Activated B cell treated with CpG ODN at 0.5 μM for 24 hours (primary cell): ENCODE data around the gene TIAM1. TPM values are rescaled to one million over a fixed set of nuclear protein-coding genes. Genes with fewer than 3 reads are reported as not detected.

Source experiments
- ATAC-seq: fragments of 200-7000 bp; cut with Tn5 transposase; one replicate; pipeline ENCODE4 v1.10.0; 2021; ENCODE audit warnings: low read depth, mild to moderate bottlenecking, moderate library complexity
- CTCF ChIA-PET: fragments of 350-600 bp; sonication (Branson Sonifier 250); formaldehyde crosslinking; loops from one replicate; lab custom pipeline; 2021; ENCODE audit warnings: antibody characterized with exemption; lab: Charles Lee
- POLR2A ChIA-PET: fragments of 350-600 bp; sonication (Branson Sonifier 250); formaldehyde crosslinking; loops from one replicate; lab custom pipeline; 2021; ENCODE audit warnings: antibody characterized with exemption; lab: Charles Lee
- DNase-seq: peaks from one replicate; pipeline ENCODE4 v3.0.0; 2022
- H3K27ac Mint-ChIP-seq: one replicate; pipeline ENCODE4 v1.8.0; 2020; ENCODE audit warnings: mixed read lengths
- H3K27me3 Mint-ChIP-seq: one replicate; pipeline ENCODE4 v1.8.0; 2021; ENCODE audit warnings: mixed read lengths
- H3K36me3 Mint-ChIP-seq: one replicate; pipeline ENCODE4 v1.8.0; 2021; ENCODE audit warnings: low read depth, mixed read lengths
- H3K4me1 Mint-ChIP-seq: one replicate; pipeline ENCODE4 v1.8.0; 2021; ENCODE audit warnings: mixed read lengths
- H3K4me3 Mint-ChIP-seq: one replicate; pipeline ENCODE4 v1.8.0; 2020; ENCODE audit warnings: mild to moderate bottlenecking, mixed read lengths
- H3K9me3 Mint-ChIP-seq: one replicate; pipeline ENCODE4 v1.8.0; 2020; ENCODE audit warnings: mixed read lengths
- intact Hi-C: fragments of 100-400 bp; cut with micrococcal nuclease; formaldehyde crosslinking; loops from one replicate; pipeline ENCODE4 v1.15.1; 2024
- total RNA-seq: library from RNA; stranded (reverse); gene quantifications from 2 replicates; pipeline ENCODE4 v1.2.3, GENCODE V29; 2022
- TF ChIP-seq, protein P1 (sequence below): fragments of 200-600 bp; IDR thresholded peaks from one replicate; pipeline ENCODE4 v1.8.0; 2022; ENCODE audit warnings: antibody characterized with exemption, mild to moderate bottlenecking

Gene TIAM1
- total RNA-seq, 1 donor from 2014 or later, result 0.84 TPM

- POLR2A ChIA-PET, result no interaction called here
- CTCF ChIA-PET, result no interaction called here
- TF ChIP-seq, protein P1, sequence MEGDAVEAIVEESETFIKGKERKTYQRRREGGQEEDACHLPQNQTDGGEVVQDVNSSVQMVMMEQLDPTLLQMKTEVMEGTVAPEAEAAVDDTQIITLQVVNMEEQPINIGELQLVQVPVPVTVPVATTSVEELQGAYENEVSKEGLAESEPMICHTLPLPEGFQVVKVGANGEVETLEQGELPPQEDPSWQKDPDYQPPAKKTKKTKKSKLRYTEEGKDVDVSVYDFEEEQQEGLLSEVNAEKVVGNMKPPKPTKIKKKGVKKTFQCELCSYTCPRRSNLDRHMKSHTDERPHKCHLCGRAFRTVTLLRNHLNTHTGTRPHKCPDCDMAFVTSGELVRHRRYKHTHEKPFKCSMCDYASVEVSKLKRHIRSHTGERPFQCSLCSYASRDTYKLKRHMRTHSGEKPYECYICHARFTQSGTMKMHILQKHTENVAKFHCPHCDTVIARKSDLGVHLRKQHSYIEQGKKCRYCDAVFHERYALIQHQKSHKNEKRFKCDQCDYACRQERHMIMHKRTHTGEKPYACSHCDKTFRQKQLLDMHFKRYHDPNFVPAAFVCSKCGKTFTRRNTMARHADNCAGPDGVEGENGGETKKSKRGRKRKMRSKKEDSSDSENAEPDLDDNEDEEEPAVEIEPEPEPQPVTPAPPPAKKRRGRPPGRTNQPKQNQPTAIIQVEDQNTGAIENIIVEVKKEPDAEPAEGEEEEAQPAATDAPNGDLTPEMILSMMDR, result no peak
- peaks cover 14% of the 10 kb centered on the region for H3K27me3 Mint-ChIP-seq
- H3K4me3 Mint-ChIP-seq, result no peak overlapping the region
- peaks cover 4% of the 10 kb centered on the region for H3K4me1 Mint-ChIP-seq
- intact Hi-C loops, result no loop called here
- H3K9me3 Mint-ChIP-seq, result no peaks in the 10 kb centered on the region
- no peak for DNase-seq
- no peak overlapping the region for H3K27ac Mint-ChIP-seq
- ATAC-seq, result no peak
- H3K36me3 Mint-ChIP-seq, result no peaks in the 10 kb centered on the region
Measured at GRCh38 chr21:31262728-31263127, 81.3 kb downstream of the TIAM1 start.

DNA sequence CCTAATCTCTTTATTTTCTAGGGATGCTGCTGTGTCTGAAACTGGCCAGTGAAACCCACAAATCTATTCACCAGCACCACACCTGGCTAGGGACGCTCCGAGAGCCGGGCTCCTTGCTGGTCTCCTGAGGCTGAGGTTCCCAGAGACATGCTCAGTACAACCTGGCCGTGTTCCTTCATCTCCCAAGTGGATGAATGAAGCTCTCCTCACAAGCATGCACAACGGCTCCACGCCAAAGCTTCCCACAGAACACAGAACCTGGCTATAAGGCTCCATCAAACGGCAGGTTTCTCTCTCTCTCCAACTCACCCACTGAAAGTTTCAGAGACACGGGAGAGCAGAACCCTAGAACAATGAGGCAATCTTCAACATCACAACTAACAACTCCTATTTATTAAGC, 82.3 kb downstream of the TIAM1 start:
- no peaks in the 10 kb centered on the region for H3K36me3 Mint-ChIP-seq
- H3K9me3 Mint-ChIP-seq, result no peaks in the 10 kb centered on the region
- TF ChIP-seq, protein P1, result no peak
- no peak overlapping the region for H3K4me3 Mint-ChIP-seq
- H3K27ac Mint-ChIP-seq, result no peak overlapping the region
- peaks cover 14% of the 10 kb centered on the region for H3K27me3 Mint-ChIP-seq
- peaks cover 4% of the 10 kb centered on the region for H3K4me1 Mint-ChIP-seq
- ChIA-PET CTCF (no interaction called here), POLR2A (no interaction called here)
- intact Hi-C loops, result no loop called here
- no peak for DNase-seq
- no peak for ATAC-seq

GRCh38 chr21:31260790-31261189, 83.3 kb downstream of the TIAM1 start:
- TF ChIP-seq, protein P1, result no peak

GRCh38 chr21:31258073-31258472, 86.0 kb downstream of the TIAM1 start:
- TF ChIP-seq, protein P1, result no peak
- ATAC-seq (no peak), DNase-seq (no peak)
- Mint-ChIP-seq H3K9me3 (no peaks in the 10 kb centered on the region), H3K4me3 (no peak overlapping the region), H3K36me3 (no peaks in the 10 kb centered on the region), H3K27me3 (peaks cover 3% of the 10 kb centered on the region), H3K4me1 (no peaks in the 10 kb centered on the region), H3K27ac (no peak overlapping the region)
- intact Hi-C loops, result no loop called here
- CTCF ChIA-PET, result no interaction called here
- POLR2A ChIA-PET, result no interaction called here

More at GRCh38 chr21:31260790-31261189, 83.3 kb downstream of the TIAM1 start:
- Mint-ChIP-seq H3K9me3 (no peaks in the 10 kb centered on the region), H3K36me3 (no peaks in the 10 kb centered on the region), H3K4me3 (no peak overlapping the region), H3K27me3 (peaks cover 10% of the 10 kb centered on the region), H3K4me1 (peaks cover 4% of the 10 kb centered on the region), H3K27ac (no peak overlapping the region)
- ATAC-seq (no peak), DNase-seq (no peak)
- CTCF ChIA-PET, result interaction anchor here (0.6 kb wide), 1 partner anchor 343 kb away, joined by 4 read pairs; no protein-coding TSS in a partner anchor
- POLR2A ChIA-PET, result no interaction called here
- intact Hi-C loops, result no loop called here

DNA sequence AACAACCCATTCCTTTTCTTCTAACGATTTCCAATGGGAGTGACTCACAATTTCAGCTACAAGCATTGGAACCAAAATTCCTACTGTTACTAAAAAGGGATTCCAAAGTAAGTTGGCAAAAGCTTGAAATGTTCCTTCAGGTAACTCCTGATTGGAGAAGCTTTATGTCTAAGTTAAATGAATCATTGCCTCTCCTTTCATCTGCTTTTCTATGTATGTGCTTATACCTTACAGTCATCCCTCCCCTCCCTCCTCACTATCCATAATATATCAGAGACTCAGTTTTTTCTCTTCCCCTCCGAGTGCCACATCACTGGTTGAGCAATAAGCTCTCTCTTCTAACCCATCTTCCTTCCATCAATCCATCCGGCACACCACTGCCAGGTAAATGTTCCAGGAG, 86.8 kb downstream of the TIAM1 start:
- Mint-ChIP-seq H3K27ac (no peak overlapping the region), H3K27me3 (peaks cover under 1% of the 10 kb centered on the region), H3K4me3 (no peak overlapping the region), H3K36me3 (no peaks in the 10 kb centered on the region), H3K4me1 (no peaks in the 10 kb centered on the region), H3K9me3 (no peaks in the 10 kb centered on the region)
- TF ChIP-seq, protein P1, result no peak
- ATAC-seq, result no peak
- intact Hi-C loops, result no loop called here
- no peak for DNase-seq
- CTCF ChIA-PET, result no interaction called here
- POLR2A ChIA-PET, result no interaction called here
